Esophagus muscularis mucosa (tissue), 4 donors: ENCODE data around the gene ANKRD12. TPM values are rescaled to one million over a fixed set of nuclear protein-coding genes. Genes with fewer than 3 reads are reported as not detected.

Experiments used
- DNase-seq: peaks from one replicate; pipeline ENCODE4 v3.0.0-alpha.2; 2017; ENCODE audit errors: extremely low spot score
- H3K27ac ChIP-seq, 4 donors: fragments of 200-600 bp; sonication (generic); replicated peaks in 1 of 4; 1 replicate in 3 of 4; 2 replicates in 1 of 4; pipeline ENCODE4 v1.5.1; 2016 to 2019; ENCODE audit warnings: mild to moderate bottlenecking in 1 of 4
- H3K27me3 ChIP-seq, 4 donors: fragments of 200-600 bp; sonication (generic); one replicate each; pipeline versions ENCODE4 v1.5.1 to v1.6.0; 2016 to 2019
- H3K36me3 ChIP-seq, 4 donors: fragments of 200-600 bp; sonication (generic); one replicate each; pipeline ENCODE4 v1.5.1; 2016 to 2019
- H3K4me1 ChIP-seq, 4 donors: fragments of 200-600 bp; sonication (generic); one replicate each; pipeline ENCODE4 v1.5.1; 2016 to 2019
- H3K4me3 ChIP-seq, 4 donors: fragments of 200-600 bp; sonication (generic); 1 replicate in 2 of 4; 2 replicates in 2 of 4; pipeline ENCODE4 v1.5.1; 2016 to 2019; ENCODE audit warnings: mild to moderate bottlenecking in 4 of 4, moderate library complexity in 1 of 4
- H3K9me3 ChIP-seq, 4 donors: fragments of 200-600 bp; sonication (generic); 1 replicate in 3 of 4; 2 replicates in 1 of 4; pipeline ENCODE4 v1.5.1; 2016 to 2019
- EP300 ChIP-seq: sonication (generic); formaldehyde crosslinking; IDR thresholded peaks from one replicate; pipeline ENCODE4 v1.6.1; 2017; ENCODE audit warnings: antibody characterized with exemption
- POLR2A ChIP-seq: fragments of 450-650 bp; IDR thresholded peaks from one replicate; pipeline ENCODE4 v1.6.1; 2017; ENCODE audit warnings: antibody characterized with exemption, moderate library complexity, mild to moderate bottlenecking, low read depth
- POLR2AphosphoS5 ChIP-seq, 2 donors: sonication (generic); formaldehyde crosslinking; IDR thresholded peaks; one replicate each; pipeline ENCODE4 v1.6.1; 2017; ENCODE audit warnings: antibody characterized with exemption in 2 of 2
- WGBS: methylation state at CpG from one replicate; pipeline ENCODE4 v1.1.5; 2018; 5-methylcytosine and 5-hydroxymethylcytosine counted together
- intact Hi-C: fragments of 100-400 bp; cut with DNase I; formaldehyde crosslinking; loops from one replicate; pipeline ENCODE4 v1.15.1; 2023
- total RNA-seq, 4 donors: library from RNA; depleted of rRNA; stranded (reverse); fragments of >200 nt; gene quantifications; one replicate each; pipeline versions ENCODE4 v1.1.0 to v1.2.1, GENCODE V29; 2016
- TF ChIP-seq, protein P1 (sequence below), 3 experiments: fragments of 200-600 bp in 2 of 3; fragments of 450-650 bp in 1 of 3; sonication (generic) in 2 of 3; IDR thresholded peaks; one replicate each; pipeline ENCODE4 v1.5.1; 2017 to 2019; ENCODE audit warnings: antibody characterized with exemption in 3 of 3, mild to moderate bottlenecking in 2 of 3, moderate library complexity in 1 of 3

Gene ANKRD12
- total RNA-seq, 4 donors from 2014 or later = 65.2 to 108 (median 92.9) TPM

DNA sequence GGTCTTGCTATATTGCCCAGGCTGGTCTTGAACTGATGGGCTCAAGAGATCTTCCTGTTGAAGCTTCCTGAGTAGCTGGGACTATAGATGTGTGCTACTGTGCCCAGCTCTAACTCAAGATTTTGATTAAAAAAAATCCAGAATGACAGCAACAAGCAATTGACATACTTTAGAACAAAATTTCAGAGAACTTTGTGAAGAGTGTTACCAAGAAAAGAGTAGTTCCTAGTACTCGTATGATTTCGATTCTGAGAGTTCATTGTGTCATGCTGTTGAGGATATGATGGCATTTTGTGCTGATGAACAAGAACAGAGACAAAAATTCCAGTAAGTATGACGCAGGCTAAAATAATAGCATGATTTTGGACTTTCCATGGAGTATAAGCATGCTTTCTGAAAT is 107.8 kb downstream of the ANKRD12 start:
- H3K4me3 ChIP-seq = no peak overlapping the region
- peaks cover 5 to 44% (median 19%) of the 10 kb centered on the region in 4 donors for H3K36me3 ChIP-seq
- H3K4me1 ChIP-seq = no peaks in the 10 kb centered on the region
- H3K27me3 ChIP-seq = no peaks in the 10 kb centered on the region
- intact Hi-C loops = no loop called here
- DNase-seq = no peak
- 92% methylated on average over 3 of the region's 3 CpGs for WGBS
- no peaks in the 10 kb centered on the region for H3K9me3 ChIP-seq
- no peak overlapping the region for H3K27ac ChIP-seq
- TF ChIP-seq EP300 (no peak), POLR2A (no peak), POLR2AphosphoS5 (IDR thresholded peaks at IDR 0.05) (no peak)
- TF ChIP-seq, protein P1, sequence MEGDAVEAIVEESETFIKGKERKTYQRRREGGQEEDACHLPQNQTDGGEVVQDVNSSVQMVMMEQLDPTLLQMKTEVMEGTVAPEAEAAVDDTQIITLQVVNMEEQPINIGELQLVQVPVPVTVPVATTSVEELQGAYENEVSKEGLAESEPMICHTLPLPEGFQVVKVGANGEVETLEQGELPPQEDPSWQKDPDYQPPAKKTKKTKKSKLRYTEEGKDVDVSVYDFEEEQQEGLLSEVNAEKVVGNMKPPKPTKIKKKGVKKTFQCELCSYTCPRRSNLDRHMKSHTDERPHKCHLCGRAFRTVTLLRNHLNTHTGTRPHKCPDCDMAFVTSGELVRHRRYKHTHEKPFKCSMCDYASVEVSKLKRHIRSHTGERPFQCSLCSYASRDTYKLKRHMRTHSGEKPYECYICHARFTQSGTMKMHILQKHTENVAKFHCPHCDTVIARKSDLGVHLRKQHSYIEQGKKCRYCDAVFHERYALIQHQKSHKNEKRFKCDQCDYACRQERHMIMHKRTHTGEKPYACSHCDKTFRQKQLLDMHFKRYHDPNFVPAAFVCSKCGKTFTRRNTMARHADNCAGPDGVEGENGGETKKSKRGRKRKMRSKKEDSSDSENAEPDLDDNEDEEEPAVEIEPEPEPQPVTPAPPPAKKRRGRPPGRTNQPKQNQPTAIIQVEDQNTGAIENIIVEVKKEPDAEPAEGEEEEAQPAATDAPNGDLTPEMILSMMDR (IDR thresholded peaks at IDR 0.05) = no peak

DNA sequence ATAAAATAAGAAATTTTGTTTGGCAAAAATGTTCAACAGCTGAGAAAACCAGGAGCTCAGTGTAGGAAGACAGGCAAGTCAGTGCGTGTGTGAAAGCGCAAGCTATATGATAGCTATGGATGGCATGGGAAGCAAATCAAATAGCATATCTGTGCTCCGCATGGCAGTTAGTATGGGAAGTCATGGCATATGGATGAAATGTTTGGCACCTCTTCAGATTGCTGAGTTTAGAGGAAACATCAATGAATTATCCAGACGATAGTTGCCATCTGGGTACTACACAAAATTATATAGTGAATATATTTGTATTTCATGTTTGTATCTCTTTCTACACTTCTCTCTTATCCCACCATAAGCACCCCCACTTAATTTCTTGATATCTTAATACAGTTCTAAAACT is 112.1 kb downstream of the ANKRD12 start:
- no peak overlapping the region for H3K4me3 ChIP-seq
- no peak for DNase-seq
- TF ChIP-seq, protein P1 (IDR thresholded peaks at IDR 0.05) = no peak
- TF ChIP-seq EP300 = no peak
- TF ChIP-seq POLR2AphosphoS5 (IDR thresholded peaks at IDR 0.05) = no peak
- TF ChIP-seq POLR2A = no peak
- peaks cover 0 to 46% (median 6%) of the 10 kb centered on the region in 4 donors for H3K36me3 ChIP-seq
- H3K4me1 ChIP-seq = no peaks in the 10 kb centered on the region
- intact Hi-C loops = no loop called here
- no peak overlapping the region for H3K27ac ChIP-seq
- 96% methylated on average over 4 of the region's 4 CpGs for WGBS
- no peaks in the 10 kb centered on the region for H3K9me3 ChIP-seq
- no peaks in the 10 kb centered on the region for H3K27me3 ChIP-seq

GRCh38 chr18:9249254-9249653 is 112.7 kb downstream of the ANKRD12 start:
- no peak for TF ChIP-seq POLR2AphosphoS5 (IDR thresholded peaks at IDR 0.05)
- no peak for TF ChIP-seq POLR2A
- no peak for TF ChIP-seq EP300
- TF ChIP-seq, protein P1 (IDR thresholded peaks at IDR 0.05) = no peak
- Histone ChIP-seq H3K36me3 (peaks cover 0 to 46% (median 2%) of the 10 kb centered on the region in 4 donors), H3K27me3 (no peaks in the 10 kb centered on the region), H3K9me3 (no peaks in the 10 kb centered on the region), H3K4me1 (no peaks in the 10 kb centered on the region), H3K4me3 (no peak overlapping the region), H3K27ac (no peak overlapping the region)
- WGBS = 79% methylated on average over 2 of the region's 2 CpGs
- no peak for DNase-seq
- intact Hi-C loops = no loop called here

DNA sequence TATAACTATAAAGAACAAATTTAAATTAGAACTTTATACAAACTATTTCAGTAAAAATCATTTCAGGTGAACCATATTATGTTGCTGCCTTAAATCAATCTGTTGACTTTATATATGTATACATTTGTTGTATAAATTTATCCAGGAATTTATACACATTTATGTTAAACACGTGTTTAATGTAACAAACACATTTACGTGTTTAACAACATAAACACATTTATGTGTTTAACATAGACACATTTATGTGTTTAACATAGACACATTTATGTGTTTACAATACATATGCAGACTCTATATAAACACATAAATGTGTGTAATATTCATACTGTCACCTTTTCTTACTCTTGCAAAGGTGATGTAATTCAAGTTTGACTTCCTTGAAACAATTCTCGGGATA is 122.6 kb downstream of the ANKRD12 start:
- Histone ChIP-seq H3K4me1 (no peaks in the 10 kb centered on the region), H3K27ac (no peak overlapping the region), H3K4me3 (no peak overlapping the region), H3K9me3 (no peaks in the 10 kb centered on the region), H3K36me3 (peaks cover under 1 to 23% (median 12%) of the 10 kb centered on the region in 4 donors), H3K27me3 (no peaks in the 10 kb centered on the region)
- 82% methylated on average over 3 of the region's 3 CpGs for WGBS
- DNase-seq = no peak
- TF ChIP-seq POLR2AphosphoS5 (IDR thresholded peaks at IDR 0.05) (no peak), POLR2A (no peak), EP300 (no peak)
- TF ChIP-seq, protein P1 (IDR thresholded peaks at IDR 0.05) = no peak
- intact Hi-C loops = no loop called here
